Type B pancreatic cell (in vitro differentiated cells): ENCODE measurements around the gene PARN. TPM values are rescaled to one million over a fixed set of nuclear protein-coding genes. Genes with fewer than 3 reads are reported as not detected.
"Not testable (repeated sequence)": the region's sequence is repeated elsewhere in the genome, so short reads cannot be mapped to it uniquely, and the experiment has no call there.

Experiments used
- DNase-seq: peaks from one replicate; pipeline ENCODE4 v3.0.0; 2021; ENCODE audit warnings: mixed read lengths; ENCODE audit not compliant: unreplicated experiment; ENCODE audit errors: extremely low spot score
- H3K27ac Mint-ChIP-seq: 2 replicates; pipeline ENCODE4 v1.8.0; 2021; ENCODE audit warnings: mild to moderate bottlenecking, mixed read lengths
- H3K27me3 Mint-ChIP-seq: 2 replicates; pipeline ENCODE4 v1.8.0; 2021; ENCODE audit warnings: mixed read lengths
- H3K36me3 Mint-ChIP-seq: 2 replicates; pipeline ENCODE4 v1.8.0; 2021; ENCODE audit warnings: mixed read lengths
- H3K4me1 Mint-ChIP-seq: one replicate; pipeline ENCODE4 v1.8.0; 2021; ENCODE audit warnings: mixed read lengths; ENCODE audit not compliant: unreplicated experiment
- H3K4me3 Mint-ChIP-seq: 2 replicates; pipeline ENCODE4 v1.8.0; 2021; ENCODE audit warnings: mild to moderate bottlenecking, mixed read lengths
- H3K9me3 Mint-ChIP-seq: 2 replicates; pipeline ENCODE4 v1.8.0; 2021; ENCODE audit warnings: mixed read lengths
- total RNA-seq: library from RNA; stranded (reverse); gene quantifications from 2 replicates; pipeline ENCODE4 v1.2.1, GENCODE V29; 2021; ENCODE audit warnings: low replicate concordance
- TF ChIP-seq, protein P1 (sequence below): fragments of 200-600 bp; sonication (generic); conservative IDR thresholded peaks from 2 replicates; pipeline ENCODE4 v1.5.0; 2021; ENCODE audit warnings: antibody characterized with exemption, mild to moderate bottlenecking

Gene PARN
- total RNA-seq, 1 donor from 2014 or later: 26.1 TPM

DNA sequence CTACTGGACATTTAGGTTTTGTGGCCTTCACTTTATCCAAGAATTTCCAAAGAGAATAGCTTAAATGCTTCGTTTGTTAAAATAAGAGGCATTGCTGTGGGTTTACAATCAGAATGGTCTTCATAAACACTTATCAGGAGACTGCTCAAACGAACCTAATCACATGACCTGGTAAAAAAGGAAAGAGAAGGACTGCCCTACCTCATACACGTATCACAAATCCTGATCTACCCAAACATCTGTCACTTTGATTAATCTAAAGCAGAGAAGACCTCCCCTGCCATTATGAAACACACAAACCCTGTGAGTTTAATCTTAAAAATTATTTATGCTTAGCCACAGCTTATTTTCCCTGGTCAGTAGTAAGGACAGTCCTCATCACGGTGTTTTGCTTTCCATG lies 76.6 kb downstream of the PARN start:
- H3K4me1 Mint-ChIP-seq: peaks cover 18% of the 10 kb centered on the region
- peaks cover 23% of the 10 kb centered on the region for H3K36me3 Mint-ChIP-seq
- DNase-seq: no peak
- no peak overlapping the region for H3K4me3 Mint-ChIP-seq
- no peaks in the 10 kb centered on the region for H3K27me3 Mint-ChIP-seq
- H3K27ac Mint-ChIP-seq: no peak overlapping the region
- TF ChIP-seq, protein P1, sequence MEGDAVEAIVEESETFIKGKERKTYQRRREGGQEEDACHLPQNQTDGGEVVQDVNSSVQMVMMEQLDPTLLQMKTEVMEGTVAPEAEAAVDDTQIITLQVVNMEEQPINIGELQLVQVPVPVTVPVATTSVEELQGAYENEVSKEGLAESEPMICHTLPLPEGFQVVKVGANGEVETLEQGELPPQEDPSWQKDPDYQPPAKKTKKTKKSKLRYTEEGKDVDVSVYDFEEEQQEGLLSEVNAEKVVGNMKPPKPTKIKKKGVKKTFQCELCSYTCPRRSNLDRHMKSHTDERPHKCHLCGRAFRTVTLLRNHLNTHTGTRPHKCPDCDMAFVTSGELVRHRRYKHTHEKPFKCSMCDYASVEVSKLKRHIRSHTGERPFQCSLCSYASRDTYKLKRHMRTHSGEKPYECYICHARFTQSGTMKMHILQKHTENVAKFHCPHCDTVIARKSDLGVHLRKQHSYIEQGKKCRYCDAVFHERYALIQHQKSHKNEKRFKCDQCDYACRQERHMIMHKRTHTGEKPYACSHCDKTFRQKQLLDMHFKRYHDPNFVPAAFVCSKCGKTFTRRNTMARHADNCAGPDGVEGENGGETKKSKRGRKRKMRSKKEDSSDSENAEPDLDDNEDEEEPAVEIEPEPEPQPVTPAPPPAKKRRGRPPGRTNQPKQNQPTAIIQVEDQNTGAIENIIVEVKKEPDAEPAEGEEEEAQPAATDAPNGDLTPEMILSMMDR: no peak
- H3K9me3 Mint-ChIP-seq: no peaks in the 10 kb centered on the region

DNA sequence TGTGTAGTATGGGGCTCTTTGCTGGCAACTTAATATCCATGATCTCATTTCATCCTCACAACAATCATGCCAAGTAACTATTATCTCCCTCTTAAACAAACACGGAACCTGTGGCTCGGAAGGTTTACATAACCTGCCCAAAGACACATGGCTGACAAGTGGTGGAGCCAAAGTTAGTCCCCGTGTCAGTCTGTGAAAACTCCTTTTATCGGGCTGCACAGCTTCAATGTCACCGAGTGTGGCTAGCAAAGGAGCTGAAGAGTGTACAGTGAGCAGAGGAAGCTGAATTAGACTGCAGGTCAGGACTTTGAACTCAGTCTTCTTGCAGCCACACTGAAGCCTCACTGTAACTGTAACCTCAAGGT lies 80.3 kb downstream of the PARN start:
- TF ChIP-seq, protein P1: no peak
- H3K9me3 Mint-ChIP-seq: no peaks in the 10 kb centered on the region
- H3K27ac Mint-ChIP-seq: peak overlapping the region; percentile 16

GRCh38 chr16:14548933-14549788 lies 80.9 kb downstream of the PARN start:
- Mint-ChIP-seq H3K27me3 (no peaks in the 10 kb centered on the region), H3K4me1 (peaks cover 18% of the 10 kb centered on the region), H3K36me3 (peaks cover 19% of the 10 kb centered on the region), H3K9me3 (no peaks in the 10 kb centered on the region), H3K4me3 (no peak overlapping the region), H3K27ac (peak overlapping the region; percentile 16)
- no peak for DNase-seq
- TF ChIP-seq, protein P1: no peak

More for the DNA sequence above, 80.3 kb downstream of the PARN start:
- H3K36me3 Mint-ChIP-seq: peaks cover 19% of the 10 kb centered on the region
- no peak overlapping the region for H3K4me3 Mint-ChIP-seq
- H3K4me1 Mint-ChIP-seq: peaks cover 18% of the 10 kb centered on the region
- DNase-seq: no peak
- no peaks in the 10 kb centered on the region for H3K27me3 Mint-ChIP-seq

GRCh38 chr16:14545346-14545884 lies 84.6 kb downstream of the PARN start:
- Mint-ChIP-seq H3K9me3 (no peaks in the 10 kb centered on the region), H3K4me1 (peaks cover 16% of the 10 kb centered on the region), H3K36me3 (peaks cover 25% of the 10 kb centered on the region), H3K4me3 (no peak overlapping the region), H3K27me3 (no peaks in the 10 kb centered on the region), H3K27ac (no peak overlapping the region)
- TF ChIP-seq, protein P1: no peak
- no peak for DNase-seq

- DNase-seq, H3K9me3 Mint-ChIP-seq, H3K27me3 Mint-ChIP-seq, H3K4me3 Mint-ChIP-seq, H3K27ac Mint-ChIP-seq: not testable (repeated sequence)
- Mint-ChIP-seq H3K36me3 (peaks cover 25% of the 10 kb centered on the region), H3K4me1 (peaks cover 10% of the 10 kb centered on the region)
These were observed 85.2 kb downstream of the PARN start for GRCh38 chr16:14544846-14545245.

DNA sequence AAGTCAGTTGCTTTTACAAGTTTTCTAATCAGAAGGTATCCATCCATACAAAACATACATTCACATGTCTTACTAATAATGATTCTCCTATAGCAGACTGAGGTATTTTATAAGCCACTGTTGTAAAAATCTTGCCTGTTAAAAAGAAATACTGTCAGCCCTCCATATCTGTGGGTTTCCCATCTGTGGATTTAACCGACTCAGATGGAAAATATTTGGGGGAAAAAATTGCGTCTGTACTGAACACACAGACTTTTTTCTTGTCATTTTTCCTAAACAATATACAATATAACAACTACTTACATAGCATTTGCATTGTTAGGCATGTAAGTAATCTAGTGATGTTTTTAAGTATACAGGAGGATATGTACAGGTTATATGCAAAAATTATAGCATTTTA lies 90.4 kb downstream of the PARN start:
- H3K9me3 Mint-ChIP-seq: no peaks in the 10 kb centered on the region
- no peaks in the 10 kb centered on the region for H3K4me1 Mint-ChIP-seq
- H3K27me3 Mint-ChIP-seq: no peaks in the 10 kb centered on the region
- no peak for DNase-seq
- H3K27ac Mint-ChIP-seq: no peak overlapping the region
- peaks cover 32% of the 10 kb centered on the region for H3K36me3 Mint-ChIP-seq
- TF ChIP-seq, protein P1: no peak
- H3K4me3 Mint-ChIP-seq: no peak overlapping the region
